NCI-H1417 treated with DMSO at 0.1 percent for 48 hours (cell line): Measurements from ENCODE around the gene MAMLD1.

Source experiments
- DNase-seq: peaks from one replicate; lab custom pipeline; 2025; lab: John Stamatoyannopoulos, UW

Gene MAMLD1

GRCh38 chrX:150459196-150459595, 96.1 kb downstream of the MAMLD1 start:
- DNase-seq: no peak

GRCh38 chrX:150460063-150460462, 96.9 kb downstream of the MAMLD1 start:
- no peak for DNase-seq

- no peak for DNase-seq
These were observed 97.7 kb downstream of the MAMLD1 start for GRCh38 chrX:150460781-150461180.

GRCh38 chrX:150463566-150463965, 100.4 kb downstream of the MAMLD1 start:
- no peak for DNase-seq

GRCh38 chrX:150464001-150464400, 100.9 kb downstream of the MAMLD1 start:
- no peak for DNase-seq

- no peak for DNase-seq
These were observed 102.2 kb downstream of the MAMLD1 start for GRCh38 chrX:150465326-150465725.

GRCh38 chrX:150465881-150466775, 103.0 kb downstream of the MAMLD1 start:
- DNase-seq: no peak

- DNase-seq: no peak
These were observed 109.2 kb downstream of the MAMLD1 start for GRCh38 chrX:150472306-150472705.

- DNase-seq: no peak
These were observed 110.3 kb downstream of the MAMLD1 start for GRCh38 chrX:150473371-150473770.

GRCh38 chrX:150475461-150475860, 112.3 kb downstream of the MAMLD1 start:
- no peak for DNase-seq

GRCh38 chrX:150476164-150476699, 113.1 kb downstream of the MAMLD1 start:
- no peak for DNase-seq

- no peak for DNase-seq
These were observed 114.3 kb downstream of the MAMLD1 start for GRCh38 chrX:150477371-150477770.

GRCh38 chrX:150478496-150479492, 115.7 kb downstream of the MAMLD1 start:
- DNase-seq: no peak

GRCh38 chrX:150482537-150483206, 119.6 kb downstream of the MAMLD1 start:
- no peak for DNase-seq

GRCh38 chrX:150483356-150483985, 120.4 kb downstream of the MAMLD1 start:
- no peak for DNase-seq

GRCh38 chrX:150486011-150486410, 122.9 kb downstream of the MAMLD1 start:
- no peak for DNase-seq

- DNase-seq: no peak
These were observed 124.4 kb downstream of the MAMLD1 start for GRCh38 chrX:150487369-150488094.

GRCh38 chrX:150489359-150490015, 126.4 kb downstream of the MAMLD1 start:
- no peak for DNase-seq

- no peak for DNase-seq
These were observed 132.4 kb downstream of the MAMLD1 start for GRCh38 chrX:150495496-150495895.

- DNase-seq: no peak
These were observed 136.1 kb downstream of the MAMLD1 start for GRCh38 chrX:150499240-150499639.
